IPS-NIHi11 (cell line): Measurements from ENCODE around the gene SIK1.
"Not testable (repeated sequence)": the region's sequence is repeated elsewhere in the genome, so short reads cannot be mapped to it uniquely, and the experiment has no call there.

Experiments used
- DNase-seq: peaks from one replicate; pipeline ENCODE4 v3.0.0; 2012; ENCODE audit warnings: mixed read lengths, low spot score

SIK1 gene

DNA sequence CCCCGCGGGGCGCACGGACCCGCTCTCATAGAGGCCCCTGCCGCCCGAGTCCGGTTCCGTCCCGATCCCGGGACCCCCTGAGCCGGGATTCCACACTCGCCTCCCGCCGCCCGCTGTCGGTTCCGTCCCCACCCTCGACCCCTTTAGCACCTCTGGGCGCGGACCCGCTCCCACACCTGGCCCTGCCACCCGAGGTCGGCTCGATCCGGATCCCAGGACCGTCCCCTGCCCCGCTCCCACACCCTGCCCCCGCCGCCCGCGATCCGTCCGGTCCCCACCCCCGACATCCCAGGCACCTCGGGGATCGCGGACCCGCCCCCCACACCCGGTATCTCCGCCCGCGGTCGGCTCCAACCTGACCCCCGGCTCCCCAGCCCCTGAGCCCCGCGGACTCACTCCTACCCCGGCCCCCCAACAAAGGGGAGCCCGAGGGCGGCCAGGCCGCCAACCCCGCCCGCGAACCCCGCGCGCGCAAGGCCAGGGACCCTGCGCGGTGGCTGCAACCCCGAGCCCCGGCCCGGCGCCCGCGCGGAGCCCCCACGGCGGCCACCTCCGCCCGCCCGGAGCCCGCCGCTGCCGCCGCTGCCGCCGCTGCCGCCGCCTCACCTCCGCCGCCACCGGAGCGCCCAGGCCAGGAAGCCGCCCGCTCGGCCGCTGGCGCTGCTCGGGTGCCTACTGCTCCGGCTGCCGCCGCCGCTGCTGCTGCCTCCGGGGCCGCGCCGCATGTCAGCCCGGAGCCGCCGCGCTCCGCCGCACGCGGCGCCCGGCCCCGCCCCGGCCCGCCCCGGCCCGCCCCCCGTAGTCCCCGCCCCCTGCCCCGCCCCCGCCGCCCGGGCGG is at the start of gene SIK1:
SIK1 (minus strand) TSS at position 728 of the 838 bp plus-strand sequence. CDS start 953 bp downstream, outside the sequence.
- DNase-seq, result not testable (repeated sequence)

DNA sequence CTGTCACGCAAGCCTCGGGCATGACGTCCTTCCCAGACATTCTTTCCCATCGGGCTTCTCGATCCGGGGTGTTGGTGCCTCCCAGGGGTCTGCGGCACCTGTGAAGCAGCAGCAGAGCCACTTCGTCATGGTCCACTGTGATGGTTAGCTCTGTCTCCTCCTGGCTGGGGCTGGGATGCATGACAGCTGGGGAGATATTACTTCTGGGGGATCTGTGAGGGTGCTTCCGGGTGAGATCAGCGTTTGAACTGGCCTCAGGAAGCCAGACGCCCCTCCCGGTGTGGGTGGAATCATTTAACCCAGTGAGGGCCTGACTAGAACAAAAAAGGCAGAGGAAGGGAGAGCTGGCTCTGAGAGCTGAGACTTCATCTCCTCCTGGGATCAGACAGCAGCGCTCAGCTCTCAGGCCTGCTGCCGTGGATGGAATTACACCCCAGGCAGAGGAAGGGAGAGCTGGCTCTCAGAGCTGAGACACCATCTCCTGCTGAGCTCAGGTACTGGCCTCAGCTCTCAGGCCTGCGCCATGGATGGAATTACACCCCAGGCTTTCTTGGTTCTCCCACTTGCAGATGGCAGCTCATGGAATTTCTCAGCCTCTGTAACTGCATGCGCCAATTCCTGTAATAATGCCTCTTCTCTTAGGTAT is 44.8 kb upstream of the SIK1 start:
- not testable (repeated sequence) for DNase-seq

DNA sequence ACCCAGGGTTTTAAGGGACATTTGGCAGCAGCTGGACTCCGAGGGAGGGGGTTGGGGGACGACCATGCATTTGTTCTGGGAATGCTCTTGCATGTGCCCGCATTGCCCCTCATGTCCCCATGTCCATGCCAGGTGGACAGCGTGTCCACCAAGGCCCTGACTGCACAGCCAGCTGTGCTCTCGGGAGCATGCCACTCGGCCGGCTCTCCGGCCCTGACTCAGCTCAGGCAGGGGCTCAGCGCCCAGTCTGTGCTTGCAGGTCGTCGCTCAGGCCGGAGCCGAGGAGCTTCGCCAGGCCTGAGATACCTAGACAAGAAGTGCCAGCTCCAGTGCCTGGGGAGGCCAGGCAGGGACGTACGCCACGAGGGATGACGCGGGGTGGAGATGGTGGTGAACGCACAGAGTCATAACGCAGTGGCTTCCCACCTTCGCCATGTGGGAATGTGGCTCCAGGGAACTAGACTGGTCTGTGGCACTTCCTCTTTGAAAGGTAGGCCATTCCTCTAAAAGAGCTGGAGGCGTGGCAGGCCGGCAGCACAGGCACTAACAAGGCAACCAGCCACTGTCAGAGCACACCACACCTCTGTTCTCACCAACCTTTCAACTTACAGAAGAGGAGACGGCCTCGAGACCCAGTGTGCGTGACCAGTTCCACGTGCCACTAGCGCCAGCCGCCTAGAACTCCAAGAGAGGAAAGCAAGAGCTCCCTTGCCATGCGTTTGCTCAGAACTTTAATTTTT is 43.0 kb upstream of the SIK1 start:
- DNase-seq, result not testable (repeated sequence)

DNA sequence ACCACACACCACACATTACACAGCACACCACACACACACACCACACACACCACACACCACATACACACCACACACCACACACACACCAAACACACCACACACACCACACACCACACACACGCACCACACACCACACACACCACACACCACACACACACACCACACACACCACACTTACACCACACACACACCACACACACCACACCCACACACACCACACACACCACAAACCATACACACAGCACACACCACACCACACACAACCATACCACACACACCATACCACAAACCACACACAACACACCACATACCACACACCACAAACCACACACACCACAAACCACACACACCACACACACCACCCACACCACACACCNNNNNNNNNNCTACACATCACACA is 40.9 kb upstream of the SIK1 start:
- DNase-seq, result no peak

DNA sequence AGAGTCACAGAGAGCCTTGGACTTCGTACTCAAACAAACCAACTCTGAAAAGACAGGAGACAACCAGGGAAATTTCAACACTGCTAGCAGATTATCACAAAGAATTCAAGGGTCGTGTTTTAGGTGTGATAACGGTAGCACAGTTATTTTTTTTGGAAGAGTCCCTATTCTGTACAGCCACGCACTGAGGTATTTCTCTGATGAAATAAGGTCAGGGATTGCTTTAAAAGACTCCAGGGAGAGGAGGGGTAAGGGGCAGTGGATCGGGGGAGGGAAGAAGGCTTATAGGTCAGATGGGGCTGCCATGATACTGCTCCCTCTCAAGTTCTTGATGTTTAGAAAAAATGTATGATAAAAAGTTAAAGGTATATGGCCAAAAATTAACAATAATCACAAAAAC is 38.2 kb upstream of the SIK1 start:
- DNase-seq, result not testable (repeated sequence)

DNA sequence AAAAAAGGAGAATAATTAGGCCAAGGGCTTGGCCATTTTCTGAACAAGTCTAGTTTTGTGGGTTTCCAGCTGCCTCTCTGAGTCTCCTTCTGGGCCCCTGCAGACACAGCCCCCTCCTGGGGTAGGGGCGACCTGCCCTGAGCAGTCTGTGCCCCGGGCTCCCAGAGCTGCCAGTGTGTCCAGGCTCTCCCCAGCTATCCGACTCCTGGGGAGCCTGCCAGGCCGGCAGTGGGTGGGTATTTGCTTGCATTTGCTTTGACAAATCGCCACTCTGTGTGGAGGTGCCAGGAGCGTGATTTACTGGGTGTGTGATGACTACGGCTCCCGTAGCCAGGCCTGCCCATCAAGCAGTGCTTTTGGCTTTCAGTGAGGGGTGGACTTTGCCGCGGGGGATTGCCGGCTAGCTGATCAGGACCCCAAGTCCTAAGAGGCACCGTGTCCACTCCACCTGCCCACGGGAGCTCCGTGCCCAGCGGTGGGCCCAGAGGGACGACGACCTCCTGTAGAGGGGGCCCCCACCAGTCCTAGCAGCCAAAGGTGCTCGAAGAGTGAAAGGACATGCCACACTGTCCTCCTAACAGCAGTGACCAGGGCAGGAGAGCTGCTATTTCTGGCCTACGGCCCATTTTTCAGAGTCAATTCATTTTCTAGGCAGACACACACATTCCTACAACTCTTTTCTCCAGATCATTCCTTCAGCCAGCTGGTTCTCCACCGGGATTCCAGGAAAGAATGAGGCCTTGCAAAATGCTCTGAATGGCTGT is 36.7 kb upstream of the SIK1 start:
- DNase-seq, result not testable (repeated sequence)

DNA sequence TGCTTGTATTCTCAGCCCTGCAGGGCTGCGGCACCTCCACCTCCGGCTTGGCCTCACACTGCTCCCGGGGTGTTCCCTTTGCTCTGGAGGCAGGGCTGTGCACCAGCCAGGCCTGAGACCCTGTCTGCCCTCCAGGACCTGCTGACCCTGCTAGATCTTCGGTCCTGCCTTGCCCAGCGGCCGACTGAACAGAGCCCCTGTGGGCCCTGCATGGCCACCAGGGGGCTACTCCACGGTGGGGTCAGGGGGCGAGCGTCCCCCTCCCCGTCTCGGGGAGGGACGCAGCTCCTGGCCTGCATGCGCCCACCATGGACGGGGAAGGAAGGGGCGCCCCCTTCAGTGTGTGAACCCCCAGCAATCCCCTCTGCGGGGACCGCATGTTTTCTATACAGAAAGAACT is 36.0 kb upstream of the SIK1 start:
- not testable (repeated sequence) for DNase-seq

DNA sequence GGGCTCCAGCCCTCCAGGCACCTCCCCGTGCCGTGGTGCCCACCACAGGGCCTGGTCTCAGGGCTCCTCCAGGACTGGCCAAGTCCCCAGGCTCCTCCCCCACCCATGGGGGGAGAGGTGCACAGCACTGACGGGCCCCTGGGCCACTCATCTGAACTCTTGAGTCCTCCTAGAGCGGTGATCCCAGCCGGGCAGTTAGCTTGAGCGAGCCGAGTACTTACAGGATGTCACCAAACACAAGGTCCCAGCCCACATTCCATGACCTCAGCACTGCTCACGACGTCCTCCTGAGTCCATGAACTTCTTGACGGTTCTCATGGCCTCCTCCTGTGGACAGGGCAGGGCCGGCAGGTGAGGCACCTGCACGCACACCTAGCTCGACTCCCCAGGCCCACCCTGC is 33.5 kb upstream of the SIK1 start:
- DNase-seq, result not testable (repeated sequence)

DNA sequence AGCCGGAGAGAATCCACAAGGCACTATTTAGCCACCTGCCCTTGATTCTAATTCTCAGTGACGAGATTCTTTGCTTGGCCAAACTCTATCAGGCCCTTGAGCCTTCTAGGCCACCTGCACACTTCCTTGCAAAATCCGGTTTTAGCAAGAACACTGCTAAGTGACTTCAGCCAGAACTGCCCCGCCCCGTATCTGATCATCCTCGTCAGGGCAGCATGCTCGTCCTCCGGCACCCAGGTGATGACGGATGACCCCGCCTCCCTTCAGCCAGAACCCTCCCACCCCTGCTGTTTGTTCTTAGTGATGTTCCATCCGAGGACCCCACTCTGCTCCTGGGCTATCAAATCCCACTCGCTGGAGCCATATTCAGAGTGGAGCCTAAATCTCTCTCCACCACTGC is 32.1 kb upstream of the SIK1 start:
- DNase-seq, result not testable (repeated sequence)

DNA sequence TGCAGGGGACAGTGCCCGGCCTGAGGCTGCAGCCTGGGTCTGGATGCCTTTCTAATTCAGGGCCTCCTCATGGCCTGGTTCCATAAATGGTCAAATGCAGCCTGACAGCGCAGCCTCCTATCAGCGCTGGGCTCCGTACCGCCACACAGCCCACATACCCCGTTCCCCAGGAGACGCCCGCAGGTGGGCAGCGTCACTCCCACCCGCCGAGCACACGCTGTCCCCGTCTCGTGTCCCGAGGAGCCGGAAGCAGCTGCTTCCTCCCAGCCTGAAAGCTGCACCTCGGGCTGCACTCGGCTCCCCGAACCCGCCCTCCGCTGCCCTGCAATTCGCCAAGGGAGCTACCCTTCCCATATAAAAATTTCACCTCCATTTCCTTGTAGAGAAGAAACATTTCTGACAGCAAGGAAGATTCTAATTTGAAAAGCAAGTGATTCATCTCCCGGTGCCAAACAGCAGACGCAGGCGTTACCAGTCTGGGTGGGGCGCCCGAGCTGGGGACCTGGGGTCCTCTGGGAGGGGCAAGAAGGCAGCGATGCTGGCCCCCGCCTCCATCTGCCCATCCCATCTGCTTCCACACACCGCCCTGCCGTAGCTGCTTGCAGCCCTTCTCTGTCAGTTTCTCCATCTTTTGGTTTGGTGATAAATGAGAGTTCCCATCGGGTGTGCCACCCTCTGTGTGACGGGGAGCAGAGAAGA is 29.8 kb upstream of the SIK1 start:
- not testable (repeated sequence) for DNase-seq

DNA sequence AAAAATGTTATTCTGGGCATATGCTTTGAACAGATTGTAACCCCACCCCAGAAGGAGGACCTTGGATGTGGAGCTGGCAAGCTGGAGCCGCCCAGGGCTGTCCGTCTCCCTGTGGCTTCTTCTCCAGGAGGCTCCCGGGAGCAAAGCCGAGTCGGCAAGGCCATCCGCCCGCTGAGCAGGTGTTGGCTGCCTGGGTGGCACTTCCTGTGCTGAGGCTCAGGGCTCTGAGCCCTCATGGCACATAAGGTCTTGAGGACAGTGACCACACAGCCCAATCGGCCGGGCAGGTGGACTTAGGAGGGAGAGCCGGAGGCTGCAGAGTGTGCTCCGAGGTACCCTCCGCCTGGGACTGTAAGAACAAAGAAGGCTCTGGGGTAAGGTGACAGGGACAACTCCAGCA is 28.8 kb upstream of the SIK1 start:
- DNase-seq, result not testable (repeated sequence)

DNA sequence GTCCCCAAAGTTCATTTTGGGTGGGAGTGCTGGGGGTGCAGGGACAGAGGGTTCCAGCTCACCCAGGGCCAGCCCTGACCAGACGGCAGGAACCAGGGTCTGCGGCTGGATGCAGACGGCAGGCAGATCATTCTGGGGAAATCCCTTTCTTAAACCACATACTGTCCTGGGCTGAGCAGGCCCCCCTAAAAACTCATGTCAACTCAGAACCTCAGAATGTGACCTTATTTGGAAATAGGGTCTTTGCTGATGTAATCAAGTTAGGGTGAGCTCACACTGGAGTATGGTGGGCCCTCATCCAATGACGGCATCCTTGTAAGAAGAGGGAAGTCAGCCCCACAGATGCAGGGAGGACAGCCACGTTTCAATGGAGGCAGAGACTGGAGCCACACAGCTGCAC is 27.2 kb upstream of the SIK1 start:
- not testable (repeated sequence) for DNase-seq

DNA sequence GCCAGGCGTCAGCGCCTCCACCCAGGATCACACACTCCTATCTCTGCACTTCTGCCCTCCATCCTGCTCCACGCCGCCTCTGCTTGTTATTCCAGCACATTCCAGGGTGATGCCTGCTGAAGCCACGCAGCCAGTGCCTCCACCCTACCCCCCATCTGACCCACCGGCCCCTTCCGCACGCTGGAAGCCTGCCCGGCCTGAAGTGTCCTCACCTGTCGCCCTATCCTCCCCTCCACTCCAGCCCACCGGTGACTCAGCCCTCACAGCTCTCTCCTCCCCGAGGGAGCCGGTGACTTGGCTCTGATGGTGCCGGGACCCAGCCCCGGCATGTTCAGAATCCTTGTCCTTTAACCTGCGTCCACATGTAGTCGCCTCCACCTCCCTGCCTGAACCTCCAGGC is 24.9 kb upstream of the SIK1 start:
- not testable (repeated sequence) for DNase-seq

DNA sequence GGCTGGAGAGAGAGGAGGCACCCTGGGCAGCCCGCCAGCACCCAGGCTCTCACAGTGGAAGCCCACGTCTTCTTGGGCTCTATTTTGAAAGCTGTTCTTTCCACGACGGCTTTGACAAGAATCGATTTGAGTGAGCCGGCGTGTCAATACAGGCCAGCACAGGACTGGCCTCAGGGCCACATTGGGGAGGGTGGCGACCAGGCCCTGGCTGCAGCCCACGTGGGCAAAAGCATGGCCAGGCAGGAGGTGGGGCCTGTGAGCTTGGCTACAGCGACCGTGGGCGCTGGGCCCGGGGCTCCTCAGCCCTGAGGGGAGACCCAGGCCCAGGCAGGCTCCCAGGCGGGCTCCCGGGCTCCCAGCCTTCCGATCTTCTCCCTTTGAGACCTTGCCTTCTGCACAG is 23.4 kb upstream of the SIK1 start:
- not testable (repeated sequence) for DNase-seq

DNA sequence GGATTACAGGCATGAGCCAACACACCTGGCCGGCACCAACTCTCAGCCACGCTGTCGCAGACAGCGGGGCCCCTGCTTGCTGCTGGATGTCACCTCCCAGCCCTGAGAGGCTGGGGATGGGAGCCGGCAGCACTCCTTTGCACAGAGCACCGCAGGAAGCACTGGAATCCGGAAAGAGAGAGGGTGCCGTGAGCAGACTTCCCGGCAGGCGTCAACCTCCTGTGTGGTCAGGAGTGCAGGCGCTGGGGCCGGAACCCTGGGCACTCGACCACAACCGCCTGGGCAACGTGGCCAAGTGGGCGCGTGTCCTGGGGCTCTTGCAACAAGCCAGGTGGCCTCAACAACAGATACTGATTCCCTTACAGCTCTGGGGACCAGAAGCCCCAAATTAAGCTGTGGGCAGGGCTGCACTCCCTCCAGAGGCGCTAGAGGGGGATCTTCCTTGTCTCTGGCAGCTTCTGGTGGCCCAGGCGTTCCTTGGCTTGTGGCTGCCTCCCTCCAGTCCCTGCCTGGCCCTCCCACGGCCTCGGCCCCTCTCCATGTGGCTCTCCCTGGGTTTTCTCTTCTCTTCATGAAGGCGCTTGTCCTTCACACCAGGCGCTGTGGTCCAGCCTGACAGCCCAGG is 20.5 kb upstream of the SIK1 start:
- DNase-seq, result not testable (repeated sequence)

DNA sequence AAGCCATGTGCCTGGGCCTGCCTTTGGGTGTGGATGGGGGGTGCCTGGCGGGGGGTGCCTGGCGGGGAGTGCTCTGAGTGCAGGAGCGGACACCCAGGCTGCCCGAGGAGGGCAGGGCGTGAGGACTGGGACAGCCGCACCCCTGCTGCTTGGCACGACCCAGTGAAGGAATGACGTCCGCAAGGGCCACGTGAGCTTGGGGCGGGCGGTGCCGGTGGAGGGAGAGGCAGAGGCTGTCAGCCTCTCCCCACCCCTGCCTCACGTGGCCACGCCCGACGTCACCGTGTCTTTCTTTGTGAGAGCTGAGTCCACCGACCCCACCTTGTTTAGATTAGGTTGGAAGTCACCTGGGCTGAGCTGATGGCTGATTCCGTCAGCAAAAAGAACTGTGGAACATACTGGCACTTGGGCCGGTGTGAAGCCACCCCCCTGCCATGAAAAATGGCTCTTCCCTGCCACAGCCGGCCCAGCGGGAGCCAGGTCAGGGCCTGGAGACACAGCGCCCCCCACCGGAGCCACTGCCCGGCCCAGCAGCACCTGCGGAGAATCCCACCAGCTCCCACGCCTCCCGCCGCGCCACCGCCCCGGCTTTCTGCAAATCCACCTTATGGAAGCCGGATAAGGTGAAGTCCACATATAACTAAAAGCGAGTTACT is 19.5 kb upstream of the SIK1 start:
- not testable (repeated sequence) for DNase-seq

DNA sequence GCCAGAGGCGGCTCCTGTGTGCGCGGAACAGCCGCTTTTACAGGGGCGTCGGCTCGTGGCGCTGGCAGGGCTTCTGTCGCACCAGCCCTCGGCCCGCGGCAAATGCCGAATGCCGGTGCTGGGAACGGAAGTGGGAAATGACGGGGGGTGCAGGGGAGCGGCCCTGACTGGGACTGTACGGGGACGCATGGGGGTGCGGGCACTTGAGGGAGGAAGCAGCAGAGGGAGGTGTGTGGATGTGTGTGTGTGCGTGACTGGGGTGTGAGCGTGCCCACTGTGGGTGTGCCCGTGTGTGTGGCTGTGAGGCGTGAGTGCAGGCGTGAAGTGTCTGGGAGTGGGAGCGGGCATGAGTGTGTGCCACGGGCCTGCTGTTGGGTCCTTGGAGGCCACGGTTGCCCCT is 17.6 kb upstream of the SIK1 start:
- DNase-seq, result not testable (repeated sequence)

DNA sequence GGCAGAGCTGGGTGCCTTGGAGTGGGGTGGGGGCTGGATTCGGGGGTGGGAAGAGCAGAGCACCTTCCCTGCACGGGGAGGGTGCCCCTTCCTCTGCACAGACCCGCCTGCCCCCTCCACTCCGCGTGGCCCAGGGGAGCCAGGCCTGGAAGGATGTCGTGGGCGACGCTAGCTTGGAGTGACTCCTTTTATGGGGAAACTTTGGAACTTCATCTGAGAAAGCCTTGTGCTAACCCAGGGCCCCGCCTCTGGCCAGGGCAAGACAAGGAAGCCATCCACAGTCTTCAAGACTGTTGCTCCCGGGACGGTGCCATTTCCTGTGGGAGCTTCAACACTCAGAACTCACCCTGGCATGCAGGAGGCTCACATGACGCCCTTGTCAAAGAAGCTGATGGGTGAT is 15.6 kb upstream of the SIK1 start:
- not testable (repeated sequence) for DNase-seq

DNA sequence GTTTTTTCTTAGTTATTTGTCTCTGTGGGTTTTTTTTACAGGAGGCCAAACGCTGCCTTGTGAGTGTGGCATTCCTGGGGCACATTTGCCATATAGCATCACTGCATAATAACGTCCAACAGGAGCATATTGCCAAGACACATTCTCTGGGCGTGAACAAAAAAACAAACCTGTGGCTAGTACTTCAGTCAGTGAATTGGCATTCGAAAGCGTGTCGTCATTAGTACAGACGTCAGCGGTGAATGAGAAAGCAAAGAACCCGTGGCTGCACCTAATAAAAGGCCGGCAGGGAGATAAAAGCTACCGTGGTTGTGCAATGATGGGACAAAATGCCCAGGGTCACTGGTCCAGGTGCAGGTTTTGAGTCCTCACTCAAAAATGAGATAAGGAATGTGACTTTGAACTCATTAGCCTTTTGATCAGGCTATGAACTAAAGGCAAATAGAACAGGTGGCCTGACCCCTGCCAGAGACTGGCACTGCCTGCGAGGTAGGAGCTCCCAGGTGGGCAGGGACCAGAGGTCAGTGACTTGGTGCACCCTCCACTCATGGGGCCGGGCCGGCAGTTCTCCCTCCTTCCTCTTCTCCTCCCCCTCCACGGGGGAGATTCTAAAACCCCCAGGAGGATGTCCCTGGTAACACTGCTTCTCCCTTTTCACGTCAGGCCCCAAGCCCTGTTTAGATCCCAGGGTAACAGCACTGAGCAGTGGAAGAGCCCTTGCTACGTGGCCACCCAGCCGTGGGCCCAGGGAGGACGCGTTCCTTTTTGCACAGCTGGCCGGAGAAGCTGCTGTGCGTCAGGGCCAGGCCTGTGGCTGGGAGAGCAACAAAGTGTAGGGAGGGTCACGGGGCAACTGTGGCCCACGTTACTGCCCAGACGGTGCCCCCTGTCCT is 14.2 kb upstream of the SIK1 start:
- DNase-seq, result not testable (repeated sequence)
